Measurements from ENCODE around the gene ADGRF1.

The ADGRF1 gene

GRCh38 chr6:47075168-47075567 lies 33.0 kb upstream of the ADGRF1 start:
- H3K36me3 ChIP-seq (ENCODE audit: insufficient read depth, low read length): no peaks in the 10 kb centered on the region
- H3K4me2 ChIP-seq (ENCODE audit: low read length): no peak overlapping the region
- H3K9ac ChIP-seq (ENCODE audit: low read depth, low read length): no peak overlapping the region

GRCh38 chr6:47073125-47074110 lies 31.3 kb upstream of the ADGRF1 start:
- H3K9me3 ChIP-seq (replicated peaks; ENCODE audit: low read length): no peaks in the 10 kb centered on the region
- H3K27me3 ChIP-seq (ENCODE audit: control insufficient read depth, insufficient read depth, low read length): peaks cover 26% of the 10 kb centered on the region
- no peak overlapping the region for H3K4me3 ChIP-seq (ENCODE audit: low read length)
- no peak overlapping the region for H3K4me2 ChIP-seq (ENCODE audit: low read length)
- no peak overlapping the region for H3K9ac ChIP-seq (ENCODE audit: low read depth, low read length)
- H3K4me1 ChIP-seq (ENCODE audit: control insufficient read depth, insufficient read depth, low read length): no peaks in the 10 kb centered on the region
- no peaks in the 10 kb centered on the region for H3K36me3 ChIP-seq (ENCODE audit: insufficient read depth, low read length)

More at GRCh38 chr6:47075168-47075567, 33.0 kb upstream of the ADGRF1 start:
- no peaks in the 10 kb centered on the region for H3K4me1 ChIP-seq (ENCODE audit: control insufficient read depth, insufficient read depth, low read length)
- H3K9me3 ChIP-seq (replicated peaks; ENCODE audit: low read length): no peaks in the 10 kb centered on the region
- H3K4me3 ChIP-seq (ENCODE audit: low read length): no peak overlapping the region
- H3K27me3 ChIP-seq (ENCODE audit: control insufficient read depth, insufficient read depth, low read length): peaks cover 35% of the 10 kb centered on the region

- no peaks in the 10 kb centered on the region for H3K4me1 ChIP-seq (ENCODE audit: control insufficient read depth, insufficient read depth, low read length)
- H3K4me3 ChIP-seq (ENCODE audit: low read length): no peak overlapping the region
- no peak overlapping the region for H3K4me2 ChIP-seq (ENCODE audit: low read length)
- H3K9me3 ChIP-seq (replicated peaks; ENCODE audit: low read length): no peaks in the 10 kb centered on the region
- no peaks in the 10 kb centered on the region for H3K36me3 ChIP-seq (ENCODE audit: insufficient read depth, low read length)
- H3K27me3 ChIP-seq (ENCODE audit: control insufficient read depth, insufficient read depth, low read length): peaks cover 23% of the 10 kb centered on the region
- H3K9ac ChIP-seq (ENCODE audit: low read depth, low read length): no peak overlapping the region
Measured at GRCh38 chr6:47072667-47073066, 30.5 kb upstream of the ADGRF1 start.

- peaks cover 15% of the 10 kb centered on the region for H3K27me3 ChIP-seq (ENCODE audit: control insufficient read depth, insufficient read depth, low read length)
- H3K4me1 ChIP-seq (ENCODE audit: control insufficient read depth, insufficient read depth, low read length): no peaks in the 10 kb centered on the region
- H3K4me3 ChIP-seq (ENCODE audit: low read length): no peak overlapping the region
- no peaks in the 10 kb centered on the region for H3K36me3 ChIP-seq (ENCODE audit: insufficient read depth, low read length)
- H3K9me3 ChIP-seq (replicated peaks; ENCODE audit: low read length): no peaks in the 10 kb centered on the region
- H3K9ac ChIP-seq (ENCODE audit: low read depth, low read length): no peak overlapping the region
- H3K4me2 ChIP-seq (ENCODE audit: low read length): no peak overlapping the region
Measured at GRCh38 chr6:47071681-47072080, 29.5 kb upstream of the ADGRF1 start.

GRCh38 chr6:47070461-47070860 lies 28.3 kb upstream of the ADGRF1 start:
- Histone ChIP-seq H3K4me2 (ENCODE audit: low read length) (no peak overlapping the region), H3K4me3 (ENCODE audit: low read length) (no peak overlapping the region), H3K9me3 (replicated peaks; ENCODE audit: low read length) (no peaks in the 10 kb centered on the region), H3K36me3 (ENCODE audit: insufficient read depth, low read length) (no peaks in the 10 kb centered on the region), H3K27me3 (ENCODE audit: control insufficient read depth, insufficient read depth, low read length) (peaks cover 8% of the 10 kb centered on the region), H3K4me1 (ENCODE audit: control insufficient read depth, insufficient read depth, low read length) (no peaks in the 10 kb centered on the region), H3K9ac (ENCODE audit: low read depth, low read length) (no peak overlapping the region)

GRCh38 chr6:47069156-47069555 lies 27.0 kb upstream of the ADGRF1 start:
- no peaks in the 10 kb centered on the region for H3K4me1 ChIP-seq (ENCODE audit: control insufficient read depth, insufficient read depth, low read length)
- H3K9me3 ChIP-seq (replicated peaks; ENCODE audit: low read length): no peaks in the 10 kb centered on the region
- peaks cover 5% of the 10 kb centered on the region for H3K27me3 ChIP-seq (ENCODE audit: control insufficient read depth, insufficient read depth, low read length)
- H3K36me3 ChIP-seq (ENCODE audit: insufficient read depth, low read length): no peaks in the 10 kb centered on the region
- no peak overlapping the region for H3K4me2 ChIP-seq (ENCODE audit: low read length)
- no peak overlapping the region for H3K9ac ChIP-seq (ENCODE audit: low read depth, low read length)
- no peak overlapping the region for H3K4me3 ChIP-seq (ENCODE audit: low read length)

- Histone ChIP-seq H3K36me3 (ENCODE audit: insufficient read depth, low read length) (no peaks in the 10 kb centered on the region), H3K4me2 (ENCODE audit: low read length) (no peak overlapping the region), H3K4me1 (ENCODE audit: control insufficient read depth, insufficient read depth, low read length) (peaks cover 6% of the 10 kb centered on the region), H3K9ac (ENCODE audit: low read depth, low read length) (no peak overlapping the region), H3K27me3 (ENCODE audit: control insufficient read depth, insufficient read depth, low read length) (no peaks in the 10 kb centered on the region), H3K4me3 (ENCODE audit: low read length) (no peak overlapping the region), H3K9me3 (replicated peaks; ENCODE audit: low read length) (no peaks in the 10 kb centered on the region)
Measured at GRCh38 chr6:47066418-47066817, 24.3 kb upstream of the ADGRF1 start.

GRCh38 chr6:47064274-47064673 lies 22.1 kb upstream of the ADGRF1 start:
- Histone ChIP-seq H3K4me2 (ENCODE audit: low read length) (no peak overlapping the region), H3K9ac (ENCODE audit: low read depth, low read length) (no peak overlapping the region), H3K36me3 (ENCODE audit: insufficient read depth, low read length) (no peaks in the 10 kb centered on the region), H3K9me3 (replicated peaks; ENCODE audit: low read length) (no peaks in the 10 kb centered on the region), H3K27me3 (ENCODE audit: control insufficient read depth, insufficient read depth, low read length) (no peaks in the 10 kb centered on the region), H3K4me3 (ENCODE audit: low read length) (no peak overlapping the region), H3K4me1 (ENCODE audit: control insufficient read depth, insufficient read depth, low read length) (peaks cover 8% of the 10 kb centered on the region)

- H3K36me3 ChIP-seq (ENCODE audit: insufficient read depth, low read length): no peaks in the 10 kb centered on the region
- no peaks in the 10 kb centered on the region for H3K9me3 ChIP-seq (replicated peaks; ENCODE audit: low read length)
- H3K4me1 ChIP-seq (ENCODE audit: control insufficient read depth, insufficient read depth, low read length): peaks cover 8% of the 10 kb centered on the region
- no peak overlapping the region for H3K4me2 ChIP-seq (ENCODE audit: low read length)
- H3K27me3 ChIP-seq (ENCODE audit: control insufficient read depth, insufficient read depth, low read length): no peaks in the 10 kb centered on the region
- H3K4me3 ChIP-seq (ENCODE audit: low read length): no peak overlapping the region
- no peak overlapping the region for H3K9ac ChIP-seq (ENCODE audit: low read depth, low read length)
Measured at GRCh38 chr6:47062346-47062745, 20.2 kb upstream of the ADGRF1 start.

GRCh38 chr6:47061309-47062300 lies 19.5 kb upstream of the ADGRF1 start:
- H3K27me3 ChIP-seq (ENCODE audit: control insufficient read depth, insufficient read depth, low read length): no peaks in the 10 kb centered on the region
- H3K9me3 ChIP-seq (replicated peaks; ENCODE audit: low read length): no peaks in the 10 kb centered on the region
- no peak overlapping the region for H3K4me3 ChIP-seq (ENCODE audit: low read length)
- no peaks in the 10 kb centered on the region for H3K36me3 ChIP-seq (ENCODE audit: insufficient read depth, low read length)
- peaks cover 8% of the 10 kb centered on the region for H3K4me1 ChIP-seq (ENCODE audit: control insufficient read depth, insufficient read depth, low read length)
- H3K4me2 ChIP-seq (ENCODE audit: low read length): no peak overlapping the region
- H3K9ac ChIP-seq (ENCODE audit: low read depth, low read length): no peak overlapping the region

- peaks cover 8% of the 10 kb centered on the region for H3K4me1 ChIP-seq (ENCODE audit: control insufficient read depth, insufficient read depth, low read length)
- no peak overlapping the region for H3K9ac ChIP-seq (ENCODE audit: low read depth, low read length)
- no peaks in the 10 kb centered on the region for H3K9me3 ChIP-seq (replicated peaks; ENCODE audit: low read length)
- no peak overlapping the region for H3K4me3 ChIP-seq (ENCODE audit: low read length)
- H3K4me2 ChIP-seq (ENCODE audit: low read length): no peak overlapping the region
- H3K36me3 ChIP-seq (ENCODE audit: insufficient read depth, low read length): no peaks in the 10 kb centered on the region
- H3K27me3 ChIP-seq (ENCODE audit: control insufficient read depth, insufficient read depth, low read length): no peaks in the 10 kb centered on the region
Measured at GRCh38 chr6:47059216-47059885, 17.2 kb upstream of the ADGRF1 start.
